Smooth muscle cell (in vitro differentiated cells): ENCODE measurements around the gene PDLIM5. TPM values are rescaled to one million over a fixed set of nuclear protein-coding genes. Genes with fewer than 3 reads are reported as not detected.

Source experiments
- DNase-seq: peaks from one replicate; lab custom pipeline; 2025; ENCODE audit not compliant: unreplicated experiment; lab: John Stamatoyannopoulos, UW
- H2AFZ ChIP-seq: fragments of 200-600 bp; sonication (generic); 2 replicates; pipeline ENCODE4 v1.6.0; 2016; ENCODE audit warnings: antibody characterized with exemption, low read depth, mild to moderate bottlenecking
- H3F3A ChIP-seq: fragments of 200-600 bp; sonication (generic); 2 replicates; pipeline ENCODE4 v1.6.0; 2017; ENCODE audit warnings: antibody characterized with exemption, low read depth
- H3K27ac ChIP-seq: fragments of 200-600 bp; sonication (generic); 2 replicates; pipeline ENCODE4 v1.5.1; 2016; ENCODE audit warnings: low read depth, mild to moderate bottlenecking
- H3K27me3 ChIP-seq: fragments of 200-600 bp; sonication (generic); 2 replicates; pipeline ENCODE4 v1.6.1; 2016; ENCODE audit warnings: low read depth, mild to moderate bottlenecking
- H3K36me3 ChIP-seq: fragments of 200-600 bp; sonication (generic); 2 replicates; pipeline ENCODE4 v1.5.1; 2016; ENCODE audit warnings: low read depth
- H3K4me1 ChIP-seq: fragments of 200-600 bp; sonication (generic); 2 replicates; pipeline ENCODE4 v1.5.1; 2016; ENCODE audit warnings: low read depth
- H3K4me2 ChIP-seq: fragments of 200-600 bp; sonication (generic); 2 replicates; pipeline ENCODE4 v1.6.0; 2016; ENCODE audit warnings: mild to moderate bottlenecking
- H3K4me3 ChIP-seq: fragments of 200-600 bp; sonication (generic); 2 replicates; pipeline ENCODE4 v1.5.1; 2016; ENCODE audit warnings: mild to moderate bottlenecking
- H3K79me2 ChIP-seq: fragments of 200-600 bp; sonication (generic); 2 replicates; pipeline ENCODE4 v1.6.0; 2016; ENCODE audit warnings: low read depth, mild to moderate bottlenecking
- H3K9ac ChIP-seq: fragments of 200-600 bp; sonication (generic); 2 replicates; pipeline ENCODE4 v1.6.0; 2016; ENCODE audit warnings: low read depth
- H3K9me3 ChIP-seq: fragments of 200-600 bp; sonication (generic); replicated peaks from 2 replicates; pipeline ENCODE4 v1.5.1; 2016; ENCODE audit warnings: low read depth
- H4K20me1 ChIP-seq: fragments of 200-600 bp; sonication (generic); 2 replicates; pipeline ENCODE4 v1.6.0; 2016; ENCODE audit warnings: low read depth
- WGBS: methylation state at CpG from one replicate; pipeline ENCODE4 v1.1.7; 2016; ENCODE audit warnings: low lambda C conversion rate; 5-methylcytosine and 5-hydroxymethylcytosine counted together
- polyA plus RNA-seq: library from polyadenylated mRNA; unstranded; fragments of >200 nt; fragmentation: Nextera tagmentation; extraction: Ambion mirVana; gene quantifications from 2 replicates; pipeline ENCODE4 v1.2.1, GENCODE V29; 2016
- total RNA-seq: library from RNA; depleted of rRNA; stranded (reverse); fragments of >200 nt; gene quantifications from 2 replicates; pipeline ENCODE4 v1.2.3, GENCODE V29; 2014
- TF ChIP-seq, protein P1 (sequence below): fragments of 200-600 bp; sonication (generic); IDR thresholded peaks from 2 replicates; pipeline ENCODE4 v1.5.1; 2017; ENCODE audit warnings: borderline replicate concordance, mild to moderate bottlenecking, antibody characterized with exemption; ENCODE audit not compliant: insufficient read depth, poor library complexity, severe bottlenecking

Gene PDLIM5
- total and polyA plus RNA-seq, 2 experiments from 2014 or later: 129 to 150 TPM

DNA sequence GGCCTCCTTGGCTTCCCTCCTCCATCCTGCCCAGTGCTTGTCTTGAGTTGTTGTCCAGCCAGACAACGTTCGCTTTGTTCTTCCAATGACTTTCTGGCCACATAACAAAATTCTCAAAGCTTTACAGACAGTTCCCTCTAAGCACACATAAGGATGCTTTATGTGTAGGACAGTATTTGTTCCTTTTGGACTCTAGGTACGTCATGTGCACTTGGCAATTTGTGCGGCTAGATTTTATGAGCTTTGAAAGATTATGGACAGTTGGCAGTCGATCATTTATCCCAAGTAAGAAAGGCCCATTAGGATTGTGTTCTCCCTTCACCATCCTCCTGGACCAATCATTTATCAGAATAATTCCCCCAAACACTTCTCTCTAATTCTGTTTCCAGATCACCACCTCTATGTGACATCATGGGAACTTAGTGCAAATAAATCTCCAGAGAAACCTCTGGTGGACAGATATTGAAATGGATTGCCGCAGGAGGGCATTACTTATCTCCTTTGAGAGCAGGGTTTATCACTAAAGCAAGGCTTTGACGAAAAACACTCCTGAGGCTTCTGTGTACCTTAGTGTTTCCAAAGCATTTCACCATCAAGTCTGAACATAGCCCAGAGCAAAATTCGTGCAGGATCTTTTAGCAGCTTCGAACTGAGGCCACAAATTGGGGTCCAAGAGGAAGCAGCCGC lies 228.6 kb downstream of the PDLIM5 start:
- TF ChIP-seq, protein P1, sequence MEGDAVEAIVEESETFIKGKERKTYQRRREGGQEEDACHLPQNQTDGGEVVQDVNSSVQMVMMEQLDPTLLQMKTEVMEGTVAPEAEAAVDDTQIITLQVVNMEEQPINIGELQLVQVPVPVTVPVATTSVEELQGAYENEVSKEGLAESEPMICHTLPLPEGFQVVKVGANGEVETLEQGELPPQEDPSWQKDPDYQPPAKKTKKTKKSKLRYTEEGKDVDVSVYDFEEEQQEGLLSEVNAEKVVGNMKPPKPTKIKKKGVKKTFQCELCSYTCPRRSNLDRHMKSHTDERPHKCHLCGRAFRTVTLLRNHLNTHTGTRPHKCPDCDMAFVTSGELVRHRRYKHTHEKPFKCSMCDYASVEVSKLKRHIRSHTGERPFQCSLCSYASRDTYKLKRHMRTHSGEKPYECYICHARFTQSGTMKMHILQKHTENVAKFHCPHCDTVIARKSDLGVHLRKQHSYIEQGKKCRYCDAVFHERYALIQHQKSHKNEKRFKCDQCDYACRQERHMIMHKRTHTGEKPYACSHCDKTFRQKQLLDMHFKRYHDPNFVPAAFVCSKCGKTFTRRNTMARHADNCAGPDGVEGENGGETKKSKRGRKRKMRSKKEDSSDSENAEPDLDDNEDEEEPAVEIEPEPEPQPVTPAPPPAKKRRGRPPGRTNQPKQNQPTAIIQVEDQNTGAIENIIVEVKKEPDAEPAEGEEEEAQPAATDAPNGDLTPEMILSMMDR: no peak
- H3K36me3 ChIP-seq: no peaks in the 10 kb centered on the region
- H3K4me3 ChIP-seq: no peak overlapping the region
- H4K20me1 ChIP-seq: no peaks in the 10 kb centered on the region
- no peak overlapping the region for H2AFZ ChIP-seq
- no peak overlapping the region for H3K9ac ChIP-seq
- no peak overlapping the region for H3K27ac ChIP-seq
- H3K9me3 ChIP-seq: no peaks in the 10 kb centered on the region
- H3F3A ChIP-seq: no peaks in the 10 kb centered on the region
- no peaks in the 10 kb centered on the region for H3K79me2 ChIP-seq
- no peaks in the 10 kb centered on the region for H3K27me3 ChIP-seq
- no peaks in the 10 kb centered on the region for H3K4me1 ChIP-seq
- DNase-seq: no peak
- WGBS: 70% methylated on average over 10 of the region's 10 CpGs
- H3K4me2 ChIP-seq: no peak overlapping the region

DNA sequence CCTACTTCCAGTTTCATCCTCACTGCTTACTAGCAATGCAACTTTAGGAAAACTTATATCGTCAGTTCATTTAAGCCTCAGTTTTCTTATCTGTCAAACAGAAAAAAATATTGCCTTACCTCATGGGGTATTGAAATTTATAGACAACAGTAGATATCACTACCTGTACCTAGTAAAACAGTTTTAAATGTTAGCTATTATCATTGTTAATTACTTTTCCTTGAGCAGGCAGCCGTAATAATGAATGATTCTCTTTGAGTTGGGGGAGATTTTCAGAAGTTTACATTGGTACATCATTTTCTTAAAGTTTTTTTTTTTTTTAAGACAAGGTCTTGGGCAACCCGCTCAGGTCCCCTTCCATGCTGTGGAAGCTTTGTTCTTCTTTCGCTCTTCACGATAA lies 234.3 kb downstream of the PDLIM5 start:
- no peaks in the 10 kb centered on the region for H3K4me1 ChIP-seq
- H3K27me3 ChIP-seq: no peaks in the 10 kb centered on the region
- no peaks in the 10 kb centered on the region for H4K20me1 ChIP-seq
- H3K4me2 ChIP-seq: no peak overlapping the region
- H3K4me3 ChIP-seq: no peak overlapping the region
- no peaks in the 10 kb centered on the region for H3K9me3 ChIP-seq
- no peaks in the 10 kb centered on the region for H3F3A ChIP-seq
- H3K79me2 ChIP-seq: no peaks in the 10 kb centered on the region
- 91% methylated on average over 5 of the region's 5 CpGs for WGBS
- no peak overlapping the region for H2AFZ ChIP-seq
- H3K36me3 ChIP-seq: no peaks in the 10 kb centered on the region
- TF ChIP-seq, protein P1: no peak
- no peak overlapping the region for H3K9ac ChIP-seq
- DNase-seq: no peak
- no peak overlapping the region for H3K27ac ChIP-seq

DNA sequence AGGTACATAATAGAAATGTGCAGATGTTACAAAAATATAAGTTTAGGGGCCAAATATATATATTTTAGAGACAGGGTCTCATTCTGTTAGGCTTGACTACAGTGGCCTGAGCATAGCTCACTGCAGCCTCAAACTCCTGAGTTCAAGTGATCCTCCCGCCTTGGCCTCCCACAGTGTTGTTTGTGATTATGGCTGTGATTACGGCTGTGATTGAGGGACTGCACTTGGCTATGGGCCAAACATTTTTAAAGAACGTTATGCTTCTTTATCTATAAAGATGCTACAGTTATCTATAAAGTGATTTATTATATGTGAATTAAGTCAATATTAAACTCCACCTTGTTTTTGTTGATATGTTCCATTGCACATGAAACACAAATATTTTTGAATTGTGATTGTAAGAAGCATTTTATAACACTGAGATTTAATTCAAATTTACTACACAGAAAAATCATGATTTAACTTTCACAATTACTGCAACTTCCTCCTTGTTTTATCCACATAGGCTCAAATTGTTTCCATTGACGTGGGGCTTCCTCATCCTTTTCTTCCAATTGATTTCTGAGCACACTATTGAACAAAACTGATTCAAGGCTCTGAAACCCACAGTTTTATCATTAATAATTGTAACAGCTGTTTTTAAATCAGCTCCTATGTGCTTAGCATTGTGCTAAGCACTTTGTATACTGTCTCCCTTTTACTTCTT lies 237.6 kb downstream of the PDLIM5 start:
- WGBS: 90% methylated on average over 4 of the region's 4 CpGs
- H3K27ac ChIP-seq: no peak overlapping the region
- no peak overlapping the region for H3K9ac ChIP-seq
- no peaks in the 10 kb centered on the region for H3K36me3 ChIP-seq
- no peak overlapping the region for H3K4me3 ChIP-seq
- H3F3A ChIP-seq: no peaks in the 10 kb centered on the region
- H3K4me2 ChIP-seq: no peak overlapping the region
- DNase-seq: no peak
- no peaks in the 10 kb centered on the region for H3K27me3 ChIP-seq
- H3K4me1 ChIP-seq: no peaks in the 10 kb centered on the region
- H3K79me2 ChIP-seq: no peaks in the 10 kb centered on the region
- TF ChIP-seq, protein P1: no peak
- H2AFZ ChIP-seq: no peak overlapping the region
- no peaks in the 10 kb centered on the region for H4K20me1 ChIP-seq
- H3K9me3 ChIP-seq: no peaks in the 10 kb centered on the region
